ENCODE results near the gene SLC19A3. TPM values are rescaled to one million over a fixed set of nuclear protein-coding genes. Genes with fewer than 3 reads are reported as not detected.

SLC19A3 gene
- polyA plus RNA-seq, 1 donor from 2014 or later, result 2.9 TPM

GRCh38 chr2:227739351-227739750, 21.5 kb upstream of the SLC19A3 start:
- H3K9me3 ChIP-seq (ENCODE audit: low read length), result no peaks in the 10 kb centered on the region
- no peak overlapping the region for H3K4me3 ChIP-seq (ENCODE audit: low read length)
- H4K20me1 ChIP-seq (ENCODE audit: insufficient read depth), result no peaks in the 10 kb centered on the region
- no peak overlapping the region for H3K27ac ChIP-seq (ENCODE audit: low read length)
- H3K27me3 ChIP-seq (ENCODE audit: insufficient read depth, low read depth, low read length), result no peaks in the 10 kb centered on the region
- no peak overlapping the region for H2AFZ ChIP-seq (ENCODE audit: low read depth, low read length)
- no peak overlapping the region for H3K9ac ChIP-seq (ENCODE audit: low read length)
- H3K4me2 ChIP-seq (ENCODE audit: low read length), result no peak overlapping the region
- H3K9me2 ChIP-seq (ENCODE audit: insufficient read depth, low read length), result no peaks in the 10 kb centered on the region
- no peak for TF ChIP-seq EP300 (conservative IDR thresholded peaks at IDR 0.05; ENCODE audit: poor library complexity, severe bottlenecking)
- no peak for TF ChIP-seq POLR2AphosphoS5 (IDR thresholded peaks at IDR 0.05)
- no peaks in the 10 kb centered on the region for H3K36me3 ChIP-seq (ENCODE audit: insufficient read depth, low read length)
- no peaks in the 10 kb centered on the region for H3K79me2 ChIP-seq (replicated peaks; ENCODE audit: insufficient read depth, low read length)
- H3F3A ChIP-seq (ENCODE audit: insufficient read depth, low read length, poor library complexity, severe bottlenecking), result no peaks in the 10 kb centered on the region

GRCh38 chr2:227728035-227728434, 10.2 kb upstream of the SLC19A3 start, which contains the start of gene SCYGR7:
SCYGR7 (plus strand) TSS chr2:227728335; CDS start chr2:227728335, 0 bp downstream.
- no peak within 1 kb of the TSS for H3K27ac ChIP-seq (ENCODE audit: low read length)

More at GRCh38 chr2:227728035-227728434, 10.2 kb upstream of the SLC19A3 start, which contains the start of gene SCYGR7:
- Histone ChIP-seq H3K79me2 (replicated peaks; ENCODE audit: insufficient read depth, low read length) (no peaks in the 10 kb centered on the region), H3K4me2 (ENCODE audit: low read length) (no peak within 1 kb of the TSS), H3K4me3 (ENCODE audit: low read length) (no peak within 1 kb of the TSS), H3K36me3 (ENCODE audit: insufficient read depth, low read length) (no peaks in the 10 kb centered on the region), H3K9me3 (ENCODE audit: low read length) (no peaks in the 10 kb centered on the region), H3F3A (ENCODE audit: insufficient read depth, low read length, poor library complexity, severe bottlenecking) (no peaks in the 10 kb centered on the region), H3K27me3 (ENCODE audit: insufficient read depth, low read depth, low read length) (no peaks in the 10 kb centered on the region), H2AFZ (ENCODE audit: low read depth, low read length) (no peak within 1 kb of the TSS), H3K9me2 (ENCODE audit: insufficient read depth, low read length) (no peaks in the 10 kb centered on the region), H4K20me1 (ENCODE audit: insufficient read depth) (no peaks in the 10 kb centered on the region), H3K9ac (ENCODE audit: low read length) (no peak within 1 kb of the TSS)
- TF ChIP-seq REST (IDR thresholded peaks at IDR 0.05; ENCODE audit: borderline replicate concordance) (no peak), EP300 (conservative IDR thresholded peaks at IDR 0.05; ENCODE audit: poor library complexity, severe bottlenecking) (no peak), TAF1 (IDR thresholded peaks at IDR 0.05; ENCODE audit: low read depth) (no peak), RAD21 (conservative IDR thresholded peaks at IDR 0.05) (no peak), CTCF (IDR thresholded peaks at IDR 0.05; ENCODE audit: poor library complexity, severe bottlenecking) (no peak), POLR2AphosphoS5 (IDR thresholded peaks at IDR 0.05) (no peak), EZH2 (IDR thresholded peaks at IDR 0.05; ENCODE audit: borderline replicate concordance, insufficient read depth, low read length, poor library complexity, severe bottlenecking) (no peak), SMC3 (conservative IDR thresholded peaks at IDR 0.05; ENCODE audit: poor library complexity) (no peak), MXI1 (conservative IDR thresholded peaks at IDR 0.05; ENCODE audit: poor library complexity, severe bottlenecking) (no peak)

Measured in neural cell (in vitro differentiated cells).